ENCODE measurements around the gene TMEM151B.

The TMEM151B gene

DNA sequence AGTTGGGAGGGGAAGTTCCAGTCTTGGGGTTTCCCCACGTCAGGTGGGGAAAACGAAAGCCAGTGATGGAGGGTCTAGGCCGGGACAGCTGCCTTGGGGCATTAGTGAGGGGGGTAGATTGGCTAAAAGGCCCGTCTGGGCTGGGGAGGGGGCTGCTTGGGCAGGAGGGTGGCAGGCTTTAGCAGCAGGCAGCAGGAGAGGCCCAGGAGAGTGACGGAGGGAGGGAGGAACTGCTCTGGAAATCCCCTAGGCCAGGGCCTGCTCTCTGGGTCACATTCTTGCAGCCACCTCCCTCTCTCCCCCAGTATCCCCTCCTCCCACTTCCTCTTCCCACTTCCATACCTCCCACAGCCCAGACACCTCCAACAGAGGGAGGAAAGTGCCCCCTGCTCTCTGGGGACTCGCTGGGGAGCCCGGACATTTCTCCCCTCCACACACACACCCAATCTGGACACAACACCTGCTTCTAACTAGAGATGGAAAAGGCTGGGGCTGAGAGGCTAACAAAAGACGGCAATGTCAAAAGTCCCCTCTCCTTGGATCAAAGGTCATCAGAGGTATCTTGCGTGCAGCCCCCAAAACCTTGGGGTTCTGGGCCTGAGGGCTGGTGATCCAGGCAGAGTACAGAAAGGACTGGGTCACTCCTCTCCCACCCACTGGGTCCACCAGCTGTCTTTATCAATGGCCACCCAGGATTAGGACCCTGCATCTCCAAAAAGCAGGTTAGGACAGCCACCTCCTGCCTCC, 6.7 kb upstream of the TMEM151B start:
- in situ Hi-C loops (cut with MboI; ENCODE audit: low sequenced_read_pairs), result no loop called here

DNA sequence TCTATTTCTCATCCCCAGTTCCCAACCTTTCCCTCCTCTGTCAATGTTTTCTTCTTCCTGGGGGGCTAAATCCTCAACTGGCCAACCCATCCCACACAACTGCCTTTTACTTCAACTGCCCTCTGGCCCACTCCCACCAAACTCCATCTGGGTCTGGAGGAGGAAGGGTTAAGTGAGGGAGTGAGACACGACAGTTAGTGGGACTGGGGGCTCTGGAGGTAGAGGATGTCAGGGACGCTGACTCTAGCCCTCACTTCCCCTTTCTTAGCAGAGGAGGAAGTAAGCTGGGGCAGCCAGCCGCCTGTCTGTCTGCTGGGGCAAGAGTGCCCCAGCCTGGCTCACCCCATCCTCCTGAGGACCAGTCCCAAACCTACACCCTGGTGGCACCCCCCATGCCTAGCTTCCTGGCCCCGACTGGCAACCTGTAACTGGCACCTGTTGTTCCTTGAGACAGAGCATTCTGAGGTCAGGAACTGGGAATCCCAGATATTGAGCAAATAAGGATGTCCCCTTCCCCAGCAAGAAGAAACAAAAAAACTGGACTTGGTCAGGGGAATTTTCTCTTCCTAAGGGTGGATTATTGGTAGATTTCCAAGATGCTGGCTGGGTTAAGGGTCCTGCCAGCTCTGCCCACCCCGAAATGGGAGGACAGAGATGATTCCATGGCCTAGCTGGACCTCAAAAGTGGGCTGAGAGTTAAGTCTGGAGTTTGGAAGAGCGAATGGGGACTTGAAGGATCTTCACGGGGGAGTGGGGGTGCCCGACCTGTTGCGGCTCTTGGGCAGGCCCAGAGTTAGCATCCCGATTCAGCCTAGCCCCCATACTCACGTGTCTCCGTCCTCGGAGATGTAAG, 5.9 kb upstream of the TMEM151B start:
- in situ Hi-C loops (cut with MboI; ENCODE audit: low sequenced_read_pairs), result no loop called here

DNA sequence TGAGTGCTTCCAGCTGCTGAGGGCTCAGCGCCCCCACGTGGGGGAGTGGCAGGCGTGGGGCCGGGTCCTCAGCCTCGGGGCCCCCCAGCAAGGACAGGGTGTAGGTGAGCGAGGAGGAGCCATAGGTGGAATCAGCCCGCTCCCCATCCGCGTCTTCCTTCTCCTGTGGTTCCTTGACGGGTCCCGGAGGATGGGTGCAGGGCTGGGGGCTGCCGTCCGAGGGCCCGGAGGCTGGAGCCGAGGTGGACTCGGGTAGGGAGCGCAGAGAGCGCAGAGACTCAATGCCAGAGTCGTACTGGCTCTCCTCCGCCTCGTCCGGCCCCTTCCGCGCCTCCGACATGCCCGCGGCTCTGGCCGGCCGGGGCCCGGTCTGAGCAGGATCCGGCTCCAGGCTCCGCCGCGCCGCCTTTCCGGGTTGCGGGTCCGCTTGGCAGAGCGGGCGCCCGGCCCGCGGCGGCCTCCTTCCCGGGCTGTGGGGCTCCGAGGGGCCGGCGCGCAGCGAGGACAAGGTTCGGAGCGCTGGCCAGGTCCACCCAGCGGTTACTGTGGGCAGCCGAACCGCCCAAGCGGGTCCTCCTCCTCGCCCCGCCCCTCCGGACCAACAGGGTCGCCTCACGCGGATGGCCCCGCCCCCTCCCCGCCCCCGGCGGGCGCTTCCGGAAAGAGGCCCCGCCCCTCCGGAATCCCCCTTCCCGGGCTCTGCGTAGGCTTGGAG, 5.1 kb upstream of the TMEM151B start, which contains the start of gene NFKBIE:
TSS of gene NFKBIE (minus strand) at position 545 of the 715 bp plus-strand sequence. CDS start at position 340, 205 bp downstream.
- in situ Hi-C loops (cut with MboI; ENCODE audit: low sequenced_read_pairs), result no loop called here

DNA sequence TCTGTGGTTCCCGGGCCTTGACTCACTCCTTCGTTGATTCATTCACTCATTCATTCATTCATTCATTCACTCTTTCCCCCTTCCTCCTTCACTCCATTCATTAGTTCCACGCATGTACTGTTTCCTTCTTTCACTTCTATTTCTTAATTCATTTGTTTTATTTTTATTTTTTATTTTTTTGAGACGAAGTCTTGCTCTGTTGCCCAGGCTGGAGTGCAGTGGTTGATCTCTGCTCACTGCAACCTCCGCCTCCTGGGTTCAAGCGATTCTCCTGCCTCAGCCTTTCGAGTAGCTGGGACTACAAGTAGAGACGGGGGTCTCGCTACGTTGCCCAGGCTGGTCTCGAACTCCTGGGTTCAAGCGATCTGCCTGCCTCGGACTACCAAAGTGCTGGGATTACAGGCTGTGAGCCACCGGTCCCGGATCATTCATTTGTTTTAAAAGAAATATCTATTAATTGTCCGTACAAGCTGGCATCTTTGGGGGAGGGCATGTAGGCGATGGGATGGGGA, 4.5 kb upstream of the TMEM151B start:
- in situ Hi-C loops (cut with MboI; ENCODE audit: low sequenced_read_pairs), result no loop called here

DNA sequence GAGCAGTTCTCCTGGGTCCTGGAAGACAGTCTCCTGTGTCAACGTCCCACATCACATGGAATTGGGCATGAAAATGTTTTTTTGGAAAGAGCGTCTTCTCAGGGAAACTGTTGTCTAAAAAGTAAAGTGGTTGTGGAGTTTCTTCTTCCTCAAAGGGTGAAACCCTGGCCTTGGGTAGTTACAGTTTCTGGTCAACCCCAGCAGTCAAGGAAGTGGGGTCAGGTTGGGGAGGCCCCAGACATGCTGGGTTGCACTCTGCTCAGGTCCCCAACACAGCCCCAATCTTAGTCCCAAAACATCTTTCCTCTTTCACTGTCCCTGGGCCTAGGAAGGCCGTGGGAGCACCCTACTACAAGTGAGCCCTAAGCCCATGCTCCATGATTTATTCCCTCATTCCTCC, 3.9 kb upstream of the TMEM151B start:
- in situ Hi-C loops (cut with MboI; ENCODE audit: low sequenced_read_pairs), result no loop called here

DNA sequence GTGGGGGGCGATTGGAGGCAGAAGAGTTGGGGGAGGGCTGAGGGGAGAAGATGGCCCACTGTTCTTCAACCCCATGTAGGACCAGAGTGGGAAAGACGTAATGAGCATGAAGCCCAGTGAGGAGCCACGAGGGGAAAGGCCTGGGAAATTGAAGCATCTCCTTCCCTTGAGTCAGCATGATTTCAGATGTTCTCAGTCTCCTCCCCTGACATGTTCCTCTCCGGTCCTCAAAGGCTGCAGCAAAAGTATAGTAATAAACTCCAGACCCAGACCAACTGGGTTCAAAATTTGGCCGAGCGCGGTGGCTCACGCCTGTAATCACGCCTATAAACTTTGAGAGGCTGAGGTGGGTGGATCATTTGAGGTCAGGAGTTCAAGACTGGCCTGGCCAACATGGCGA, 3.0 kb upstream of the TMEM151B start:
- in situ Hi-C loops (cut with MboI; ENCODE audit: low sequenced_read_pairs), result no loop called here

DNA sequence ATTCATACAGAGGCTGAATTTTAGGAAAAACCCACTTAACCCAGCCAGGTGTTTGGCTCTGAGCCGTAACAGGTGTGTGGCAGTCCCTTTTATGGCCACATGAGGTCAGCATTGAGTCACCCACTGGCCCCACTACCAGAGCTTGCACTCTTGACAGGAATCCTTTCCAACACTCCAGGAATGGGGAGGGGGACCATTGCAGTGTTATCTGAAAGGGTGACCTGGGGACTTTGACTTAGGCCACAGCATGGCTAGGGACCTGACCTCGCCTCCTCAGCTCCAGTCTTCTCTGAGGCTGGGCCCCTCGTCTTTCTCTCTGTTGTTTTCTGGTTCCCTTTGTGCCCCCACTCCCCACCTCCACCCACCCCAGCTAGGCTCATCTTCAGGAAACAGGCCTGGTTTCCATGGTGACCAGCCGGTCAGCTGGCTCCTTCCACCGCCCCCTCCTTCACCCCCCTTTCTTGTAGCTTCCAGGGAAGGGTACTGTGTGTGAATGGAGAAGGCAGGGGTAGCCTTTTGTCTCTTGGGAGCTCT, 2.1 kb upstream of the TMEM151B start:
- in situ Hi-C loops (cut with MboI; ENCODE audit: low sequenced_read_pairs), result no loop called here

DNA sequence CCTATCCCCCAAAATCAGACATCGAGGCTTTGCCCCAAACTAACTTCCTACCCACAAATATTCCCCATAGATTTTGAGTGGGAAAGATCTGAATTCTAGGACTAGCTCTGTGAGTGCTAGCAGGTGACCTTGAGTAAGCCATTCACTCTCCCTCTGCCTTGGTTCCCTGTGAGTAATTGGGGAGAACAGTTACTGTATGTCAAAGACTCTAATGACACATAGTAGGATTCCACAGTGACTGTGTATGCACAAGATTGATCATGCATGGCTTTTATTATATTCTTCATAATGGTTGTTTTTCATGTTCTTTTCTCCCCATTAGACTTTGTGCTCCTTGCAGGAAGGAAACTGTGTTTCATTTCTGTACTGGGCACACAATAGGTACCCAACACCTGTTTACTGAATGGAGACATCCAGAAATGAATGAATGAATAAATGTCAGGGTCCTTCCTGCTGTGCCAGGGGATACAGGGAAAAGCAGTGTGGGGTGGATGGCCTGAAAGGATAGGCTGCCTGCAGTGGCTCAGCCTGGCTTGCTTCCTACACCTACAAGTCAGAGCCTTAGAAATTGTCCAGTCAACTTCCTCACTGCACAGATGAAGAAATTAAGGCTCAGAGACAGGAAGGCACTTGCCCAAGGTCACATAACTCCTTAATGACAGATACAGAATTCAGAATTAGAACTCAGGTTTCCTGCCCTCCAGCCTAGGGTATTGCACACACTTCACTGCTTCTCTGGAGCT, 901 bp upstream of the TMEM151B start:
- in situ Hi-C loops (cut with MboI; ENCODE audit: low sequenced_read_pairs), result no loop called here

DNA sequence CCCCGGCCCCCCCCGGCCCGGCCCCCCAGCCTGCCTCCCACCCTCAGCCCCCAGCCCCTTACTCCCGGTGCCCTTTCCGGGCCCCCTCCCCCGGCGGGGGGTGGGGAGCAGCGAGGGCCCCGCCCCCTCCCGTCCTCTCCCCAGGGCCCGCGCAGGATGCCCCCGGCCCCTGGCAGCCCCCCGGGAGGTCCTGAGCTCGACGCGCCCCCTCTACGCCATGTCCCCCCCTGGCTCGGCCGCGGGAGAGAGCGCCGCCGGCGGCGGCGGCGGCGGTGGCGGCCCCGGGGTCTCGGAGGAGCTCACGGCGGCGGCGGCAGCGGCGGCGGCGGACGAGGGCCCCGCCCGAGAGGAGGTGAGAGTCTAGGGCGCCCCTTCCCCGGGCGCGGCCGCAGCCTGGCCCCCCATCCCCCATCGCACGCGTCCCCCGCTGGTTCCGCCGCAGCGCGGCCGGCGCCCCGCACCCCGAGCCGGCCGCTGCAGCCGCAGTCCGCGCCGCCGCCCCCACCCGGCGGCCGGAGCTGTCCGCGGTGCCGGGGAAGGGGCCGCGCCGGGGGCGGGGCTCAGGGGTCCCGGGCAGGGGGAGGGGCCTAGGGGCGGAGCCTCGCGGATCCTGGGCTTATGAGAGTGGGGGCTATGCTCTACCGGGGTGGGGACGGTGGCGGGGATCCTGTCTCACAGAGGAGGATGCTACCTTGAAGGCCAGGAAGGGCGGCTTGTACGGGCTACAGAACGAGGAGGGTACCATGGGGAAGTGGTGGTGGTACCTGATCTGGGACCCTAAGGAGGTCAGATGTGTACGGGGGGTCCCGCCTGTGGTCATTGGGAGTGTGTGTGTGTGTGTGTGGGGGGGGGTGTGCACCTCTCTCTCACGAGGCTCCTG, 516 bp downstream of the TMEM151B start:
- in situ Hi-C loops (cut with MboI; ENCODE audit: low sequenced_read_pairs), result no loop called here

DNA sequence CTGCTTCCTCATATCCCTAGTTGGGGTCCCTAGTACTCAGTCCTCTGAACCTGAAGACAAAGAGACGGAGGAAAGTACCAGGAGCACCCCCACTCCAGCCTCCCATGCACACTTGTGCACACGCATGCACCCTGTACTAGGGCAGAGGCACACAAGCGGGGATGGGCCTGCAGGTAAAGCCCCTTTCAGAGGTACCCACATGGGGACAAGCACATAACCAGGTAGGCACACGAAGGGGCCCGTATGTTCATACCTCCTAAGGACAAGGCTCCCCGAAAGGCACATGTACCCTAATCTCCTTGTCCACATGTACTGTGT, 1.1 kb downstream of the TMEM151B start:
- in situ Hi-C loops (cut with MboI; ENCODE audit: low sequenced_read_pairs), result no loop called here

DNA sequence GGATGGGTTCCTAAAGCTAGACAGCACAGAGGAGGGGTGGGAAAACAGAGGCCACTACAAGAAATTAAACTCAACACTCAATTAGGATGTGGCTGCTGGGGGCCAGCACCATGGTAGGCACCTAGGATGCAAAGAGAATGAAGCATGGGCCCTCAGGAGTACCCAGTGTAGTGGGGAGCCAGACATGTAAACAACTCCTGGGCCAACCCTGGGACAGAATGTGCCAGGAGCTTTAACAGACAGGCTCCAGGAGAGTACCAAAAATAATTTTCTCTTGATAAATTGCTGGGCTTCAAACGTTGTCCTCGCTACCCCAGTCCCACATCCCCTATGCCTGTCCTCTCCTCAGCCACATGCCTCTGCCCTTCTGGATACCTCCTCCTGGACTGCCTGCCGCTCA, 1.7 kb downstream of the TMEM151B start:
- in situ Hi-C loops (cut with MboI; ENCODE audit: low sequenced_read_pairs), result no loop called here

DNA sequence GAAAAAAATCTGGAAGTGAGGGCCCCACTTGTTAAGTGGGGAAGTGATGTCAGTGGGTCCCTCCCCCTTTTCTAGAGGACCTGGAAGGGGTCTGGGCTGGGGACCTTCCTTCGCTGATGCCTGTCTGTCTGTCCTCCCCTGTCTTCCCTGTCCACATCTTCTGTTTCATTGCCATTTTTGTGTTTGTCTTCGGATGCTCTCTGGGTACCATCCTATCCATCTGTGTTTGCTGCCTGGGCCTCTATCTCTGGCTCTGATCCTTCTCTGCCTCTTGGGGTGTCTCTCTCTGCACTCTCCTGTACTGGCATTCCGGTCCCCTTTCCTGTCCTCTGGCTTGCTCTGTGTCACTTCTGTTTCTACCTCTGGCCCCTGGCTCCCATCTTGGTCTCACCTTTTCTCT, 2.3 kb downstream of the TMEM151B start:
- in situ Hi-C loops (cut with MboI; ENCODE audit: low sequenced_read_pairs), result no loop called here

DNA sequence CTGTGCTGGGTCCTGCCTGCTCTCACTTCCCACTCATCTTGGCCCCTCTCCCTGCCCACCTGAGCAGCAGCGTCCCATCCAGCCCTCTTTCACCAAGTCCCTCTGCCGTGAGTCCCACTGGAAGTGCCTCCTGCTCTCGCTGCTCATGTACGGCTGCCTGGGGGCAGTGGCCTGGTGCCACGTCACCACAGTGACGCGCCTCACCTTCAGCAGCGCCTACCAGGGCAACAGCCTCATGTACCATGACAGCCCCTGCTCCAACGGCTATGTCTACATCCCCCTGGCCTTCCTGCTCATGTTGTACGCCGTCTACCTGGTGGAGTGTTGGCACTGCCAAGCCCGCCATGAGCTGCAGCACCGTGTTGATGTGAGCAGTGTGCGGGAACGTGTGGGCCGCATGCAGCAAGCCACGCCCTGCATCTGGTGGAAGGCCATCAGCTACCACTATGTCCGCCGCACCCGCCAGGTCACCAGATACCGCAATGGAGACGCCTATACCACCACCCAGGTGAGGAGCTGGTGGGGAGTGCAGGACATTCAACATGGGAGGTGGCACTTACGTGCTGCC, 2.8 kb downstream of the TMEM151B start:
- in situ Hi-C loops (cut with MboI; ENCODE audit: low sequenced_read_pairs), result no loop called here

DNA sequence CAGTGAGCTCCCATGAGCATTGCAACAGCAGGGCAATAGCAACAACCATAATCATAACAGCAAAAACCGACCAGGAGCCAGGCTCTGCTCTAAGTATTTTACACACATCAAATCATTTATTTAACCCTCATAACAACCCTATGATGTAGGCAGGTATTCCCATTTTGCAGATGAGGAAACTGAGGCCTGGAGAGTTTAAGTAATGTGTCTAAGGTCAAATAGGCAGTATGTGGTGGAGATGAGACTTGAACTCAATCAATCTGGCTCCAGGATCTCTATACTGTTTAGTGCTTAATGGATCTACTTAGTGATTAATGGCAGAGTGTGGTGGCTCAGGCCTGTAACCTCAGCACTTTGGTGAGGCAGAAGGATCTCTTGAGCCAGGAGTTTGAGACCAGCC, 3.4 kb downstream of the TMEM151B start:
- in situ Hi-C loops (cut with MboI; ENCODE audit: low sequenced_read_pairs), result no loop called here

DNA sequence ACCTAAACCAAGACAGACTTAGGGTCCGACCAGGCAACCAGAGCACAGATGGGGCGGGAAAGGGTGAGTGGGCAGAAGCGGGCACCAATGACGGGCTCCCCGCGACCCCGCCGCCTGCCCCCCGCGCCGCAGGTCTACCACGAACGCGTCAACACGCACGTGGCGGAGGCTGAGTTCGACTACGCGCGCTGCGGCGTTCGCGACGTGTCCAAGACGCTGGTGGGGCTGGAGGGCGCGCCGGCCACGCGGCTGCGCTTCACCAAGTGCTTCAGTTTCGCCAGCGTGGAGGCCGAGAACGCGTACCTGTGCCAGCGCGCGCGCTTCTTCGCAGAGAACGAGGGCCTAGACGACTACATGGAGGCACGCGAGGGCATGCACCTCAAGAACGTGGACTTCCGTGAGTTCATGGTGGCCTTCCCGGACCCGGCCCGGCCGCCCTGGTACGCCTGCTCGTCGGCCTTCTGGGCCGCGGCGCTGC, 5.1 kb downstream of the TMEM151B start:
- in situ Hi-C loops (cut with MboI; ENCODE audit: low sequenced_read_pairs), result no loop called here

DNA sequence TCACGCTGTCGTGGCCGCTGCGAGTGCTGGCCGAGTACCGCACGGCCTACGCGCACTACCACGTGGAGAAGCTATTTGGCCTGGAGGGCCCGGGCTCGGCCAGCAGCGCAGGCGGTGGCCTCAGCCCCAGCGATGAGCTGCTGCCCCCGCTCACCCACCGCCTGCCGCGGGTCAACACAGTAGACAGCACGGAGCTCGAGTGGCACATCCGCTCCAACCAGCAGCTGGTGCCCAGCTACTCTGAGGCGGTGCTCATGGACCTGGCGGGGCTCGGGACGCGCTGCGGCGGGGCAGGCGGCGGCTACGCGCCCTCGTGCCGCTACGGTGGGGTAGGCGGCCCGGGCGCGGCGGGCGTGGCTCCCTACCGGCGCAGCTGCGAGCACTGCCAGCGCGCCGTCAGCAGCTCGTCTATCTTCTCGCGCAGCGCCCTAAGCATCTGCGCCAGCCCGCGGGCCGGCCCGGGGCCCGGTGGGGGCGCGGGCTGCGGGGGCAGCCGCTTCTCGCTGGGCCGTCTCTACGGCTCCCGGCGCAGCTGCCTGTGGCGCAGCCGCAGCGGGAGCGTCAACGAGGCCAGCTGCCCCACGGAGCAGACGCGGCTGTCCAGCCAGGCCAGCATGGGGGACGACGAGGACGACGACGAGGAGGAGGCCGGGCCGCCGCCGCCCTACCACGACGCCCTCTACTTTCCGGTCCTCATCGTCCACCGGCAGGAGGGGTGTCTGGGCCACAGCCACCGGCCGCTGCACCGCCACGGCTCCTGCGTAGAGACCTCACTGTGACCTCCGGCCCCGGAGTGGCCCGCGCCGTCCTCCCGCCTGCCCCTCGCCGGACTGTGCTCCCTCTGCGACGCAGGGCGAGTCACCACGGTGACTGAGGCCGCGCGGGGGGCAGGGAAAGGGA, 5.7 kb downstream of the TMEM151B start:
- in situ Hi-C loops (cut with MboI; ENCODE audit: low sequenced_read_pairs), result no loop called here

DNA sequence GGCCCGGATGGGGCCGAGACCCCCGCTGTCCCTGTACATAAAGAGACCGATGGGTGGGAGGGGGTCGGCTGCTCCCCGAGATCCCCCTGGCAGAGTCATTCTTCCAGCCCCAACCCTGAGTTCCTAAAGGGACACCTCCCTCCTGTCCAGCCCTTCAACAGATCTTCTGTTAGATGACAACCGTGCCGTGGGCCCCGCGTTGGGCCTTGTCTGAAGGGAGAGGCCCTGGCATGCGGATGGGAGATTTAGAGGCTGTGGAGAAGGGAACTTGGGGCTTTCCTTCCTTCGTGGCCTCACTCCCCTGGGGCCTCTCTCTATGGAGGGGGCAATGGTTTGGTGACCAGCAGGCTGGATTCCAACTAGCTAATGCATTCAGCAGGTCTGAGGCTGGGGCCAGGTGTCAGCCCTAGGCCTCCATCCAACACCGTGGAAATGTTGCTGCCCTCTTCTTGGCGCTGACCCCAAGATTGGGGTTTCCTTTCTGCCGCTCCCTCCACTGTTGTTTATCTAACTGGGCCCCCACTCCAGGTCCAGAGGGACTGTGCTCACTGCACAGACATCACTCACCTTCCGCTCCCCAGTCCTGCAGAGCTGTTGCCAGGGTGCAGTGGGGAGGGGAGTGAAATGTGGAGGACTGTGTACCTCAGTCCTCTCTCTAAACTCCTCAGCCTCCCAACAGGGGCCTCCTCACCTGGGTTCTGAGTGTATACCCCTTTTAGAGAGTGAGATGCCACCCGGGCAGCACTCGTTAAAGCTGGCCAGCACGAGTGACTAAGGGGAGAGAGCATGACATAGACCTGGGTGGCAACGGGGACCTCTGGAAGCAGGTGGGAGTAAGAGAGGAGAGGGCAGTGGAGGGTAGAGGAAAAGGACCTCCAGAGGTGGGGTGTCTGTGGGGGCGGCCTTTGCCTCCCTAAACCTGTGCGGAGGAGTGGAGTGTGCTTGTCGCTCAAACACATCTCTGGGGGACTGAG, 6.7 kb downstream of the TMEM151B start:
- in situ Hi-C loops (cut with MboI; ENCODE audit: low sequenced_read_pairs), result no loop called here

All from HL-60/S4 (cell line).